H1 (cell line): ENCODE measurements around the gene SERPINB2. TPM values are rescaled to one million over a fixed set of nuclear protein-coding genes. Genes with fewer than 3 reads are reported as not detected.

Experiments
- CTCF ChIA-PET: fragments of 300-600 bp; sonication (Branson Sonifier 250); formaldehyde crosslinking; loops from one replicate; lab custom pipeline; 2021; ENCODE audit not compliant: partially characterized antibody; lab: Charles Lee
- POLR2A ChIA-PET: fragments of 300-600 bp; sonication (Branson Sonifier 250); formaldehyde crosslinking; loops from one replicate; lab custom pipeline; 2021; ENCODE audit warnings: inconsistent platforms; ENCODE audit not compliant: partially characterized antibody; lab: Charles Lee
- DNase-seq, 2 experiments: peaks; one replicate each; pipeline versions ENCODE4 v3.0.0 to v3.0.0-alpha.2; 2010 to 2022; ENCODE audit warnings: low spot score in 2 of 2, low read depth in 1 of 2, mixed read lengths in 1 of 2
- FAIRE-seq: peaks from 2 replicates; lab custom pipeline; 2011; peaks lifted over from hg19 to GRCh38; lab: Jason Lieb, UNC
- H2AFZ ChIP-seq: 2 replicates; pipeline ENCODE4 v1.8.1; 2012; ENCODE audit warnings: low read length, inconsistent platforms
- H2AK5ac ChIP-seq: 2 replicates; pipeline ENCODE4 v1.6.1; 2013; ENCODE audit warnings: low read depth, low read length
- H2BK120ac ChIP-seq: replicated peaks from 2 replicates; pipeline ENCODE3; 2013; ENCODE audit warnings: low read depth, low read length, inconsistent platforms
- H2BK12ac ChIP-seq: 2 replicates; pipeline ENCODE4 v1.6.1; 2013; ENCODE audit warnings: low read depth, low read length
- H2BK15ac ChIP-seq: 2 replicates; pipeline ENCODE4 v1.6.1; 2013; ENCODE audit warnings: low read length
- H2BK20ac ChIP-seq: 2 replicates; pipeline ENCODE4 v1.6.1; 2013; ENCODE audit warnings: low read length
- H2BK5ac ChIP-seq: 2 replicates; pipeline ENCODE4 v1.6.1; 2013; ENCODE audit warnings: low read depth, low read length
- H3K14ac ChIP-seq: 2 replicates; pipeline ENCODE4 v1.6.1; 2013; ENCODE audit warnings: inconsistent platforms; ENCODE audit not compliant: insufficient read length
- H3K18ac ChIP-seq: 2 replicates; pipeline ENCODE4 v1.6.1; 2013; ENCODE audit warnings: low read length; ENCODE audit errors: extremely low read depth
- H3K23ac ChIP-seq: 2 replicates; pipeline ENCODE4 v1.6.1; 2013; ENCODE audit warnings: inconsistent platforms; ENCODE audit not compliant: insufficient read length
- H3K23me2 ChIP-seq: 2 replicates; pipeline ENCODE4 v1.6.1; 2013; ENCODE audit warnings: low read depth, low read length
- H3K27ac ChIP-seq: 2 replicates; pipeline ENCODE4 v1.6.1; 2011; ENCODE audit warnings: low read depth, low read length, inconsistent platforms
- H3K27me3 ChIP-seq, 4 experiments: replicated peaks in 1 of 4; 1 replicate in 1 of 4; 2 replicates in 3 of 4; pipeline versions ENCODE4 v1.6.1 to v1.8.1; 2011 to 2013; ENCODE audit warnings: low read length in 3 of 4, mild to moderate bottlenecking in 3 of 4, inconsistent platforms in 2 of 4, mixed read lengths in 2 of 4, moderate library complexity in 1 of 4; ENCODE audit not compliant: control insufficient read depth in 3 of 4, insufficient read depth in 3 of 4; ENCODE audit errors: extremely low read depth in 1 of 4
- H3K36me3 ChIP-seq, 4 experiments: 2 replicates each; pipeline versions ENCODE4 v1.6.1 to v1.8.1; 2011 to 2013; ENCODE audit warnings: mild to moderate bottlenecking in 4 of 4, low read length in 3 of 4, moderate library complexity in 2 of 4, control low read depth in 1 of 4, inconsistent platforms in 1 of 4; ENCODE audit not compliant: insufficient read depth in 4 of 4, control insufficient read depth in 2 of 4
- H3K4ac ChIP-seq: replicated peaks from 2 replicates; pipeline ENCODE3; 2013; ENCODE audit warnings: low read length, low read depth, mixed read lengths, inconsistent platforms; ENCODE audit not compliant: insufficient read length
- H3K4me1 ChIP-seq, 4 experiments: replicated peaks in 1 of 4; 1 replicate in 1 of 4; 2 replicates in 3 of 4; pipeline versions ENCODE4 v1.6.1 to v1.8.1; 2011 to 2013; ENCODE audit warnings: low read length in 3 of 4, inconsistent platforms in 2 of 4, mixed read lengths in 1 of 4; ENCODE audit not compliant: insufficient read depth in 4 of 4, control insufficient read depth in 3 of 4
- H3K4me2 ChIP-seq, 2 experiments: 2 replicates each; pipeline versions ENCODE4 v1.6.1 to v1.8.1; 2011 to 2013; ENCODE audit warnings: low read depth in 2 of 2, low read length in 2 of 2, control low read depth in 1 of 2, inconsistent platforms in 1 of 2, mild to moderate bottlenecking in 1 of 2; ENCODE audit not compliant: insufficient read depth in 1 of 2
- H3K4me3 ChIP-seq, 4 experiments: fragments of 200-600, 300-600 bp in 1 of 4; sonication (generic), shearing (Covaris generic), sonication (Bioruptor Twin) in 1 of 4; 2 replicates each; pipeline versions ENCODE4 v1.5.1 to v1.8.1; 2011 to 2016; ENCODE audit warnings: low read length in 4 of 4, low read depth in 3 of 4, control low read depth in 2 of 4, inconsistent platforms in 2 of 4, mild to moderate bottlenecking in 2 of 4, mixed read lengths in 1 of 4, moderate library complexity in 1 of 4; ENCODE audit not compliant: insufficient read depth in 2 of 4; ENCODE audit errors: extremely low read depth in 1 of 4
- H3K56ac ChIP-seq: replicated peaks from 2 replicates; pipeline ENCODE3; 2013; ENCODE audit warnings: low read depth, mild to moderate bottlenecking, mixed read lengths, low read length, inconsistent platforms; ENCODE audit not compliant: insufficient read length
- H3K79me1 ChIP-seq: 2 replicates; pipeline ENCODE4 v1.6.1; 2013; ENCODE audit warnings: low read depth, low read length, control low read depth
- H3K79me2 ChIP-seq, 2 experiments: 2 replicates each; pipeline versions ENCODE4 v1.6.1 to v1.8.1; 2012 to 2013; ENCODE audit warnings: low read length in 2 of 2, mild to moderate bottlenecking in 2 of 2, inconsistent platforms in 1 of 2; ENCODE audit not compliant: insufficient read depth in 2 of 2, control insufficient read depth in 1 of 2
- H3K9ac ChIP-seq, 4 experiments: replicated peaks in 1 of 4; 1 replicate in 1 of 4; 2 replicates in 3 of 4; pipeline versions ENCODE4 v1.6.1 to v1.8.1; 2011 to 2013; ENCODE audit warnings: low read depth in 3 of 4, low read length in 3 of 4, control low read depth in 2 of 4, mild to moderate bottlenecking in 2 of 4, moderate library complexity in 2 of 4, inconsistent platforms in 1 of 4; ENCODE audit errors: extremely low read depth in 1 of 4
- H3K9me3 ChIP-seq, 2 experiments: 2 replicates each; pipeline versions ENCODE4 v1.6.1 to v1.8.1; 2012 to 2013; ENCODE audit warnings: mild to moderate bottlenecking in 2 of 2, moderate library complexity in 2 of 2, control low read depth in 1 of 2, inconsistent platforms in 1 of 2, low read depth in 1 of 2, low read length in 1 of 2, mixed read lengths in 1 of 2; ENCODE audit not compliant: insufficient read depth in 2 of 2
- H4K20me1 ChIP-seq, 2 experiments: replicated peaks in 1 of 2; 2 replicates each; pipeline versions ENCODE3 to v1.8.1; 2011 to 2013; ENCODE audit warnings: inconsistent platforms in 2 of 2, low read length in 2 of 2, mild to moderate bottlenecking in 1 of 2; ENCODE audit not compliant: insufficient read depth in 2 of 2, control insufficient read depth in 1 of 2
- H4K5ac ChIP-seq: 2 replicates; pipeline ENCODE4 v1.6.1; 2013; ENCODE audit warnings: low read length, low read depth, mixed read lengths, inconsistent platforms; ENCODE audit not compliant: insufficient read length
- H4K8ac ChIP-seq: 2 replicates; pipeline ENCODE4 v1.8.0; 2013; ENCODE audit warnings: mild to moderate bottlenecking, moderate library complexity, low read length, inconsistent platforms; ENCODE audit not compliant: insufficient read depth; ENCODE audit errors: extremely low read depth
- H4K91ac ChIP-seq: replicated peaks from 2 replicates; pipeline ENCODE3; 2013; ENCODE audit warnings: low read length, mixed read lengths, inconsistent platforms; ENCODE audit not compliant: insufficient read length
- CBX5 ChIP-seq: fragments of 300-800, 300-1000 bp; sonication (generic); IDR thresholded peaks from 2 replicates; pipeline ENCODE4 v1.7.1; 2016; ENCODE audit warnings: antibody characterized with exemption, low read length, low read depth
- CBX8 ChIP-seq: fragments of 300-800, 300-1000 bp; sonication (generic); IDR thresholded peaks from 2 replicates; pipeline ENCODE4 v1.7.1; 2016; ENCODE audit warnings: low read depth, low read length, borderline replicate concordance
- CHD2 ChIP-seq: IDR thresholded peaks from 2 replicates; pipeline ENCODE4 v1.6.1; 2012; ENCODE audit warnings: low read length, improper control_type of control experiment
- GTF2F1 ChIP-seq: IDR thresholded peaks from 2 replicates; pipeline ENCODE4 v1.6.1; 2012; ENCODE audit warnings: low read depth, low read length, improper control_type of control experiment, borderline replicate concordance
- NANOG ChIP-seq: IDR thresholded peaks from 2 replicates; pipeline ENCODE4 v1.6.1; 2011; ENCODE audit warnings: low read length, low read depth, mild to moderate bottlenecking, inconsistent platforms; ENCODE audit not compliant: insufficient read depth, poor library complexity, severe bottlenecking
- RAD21 ChIP-seq, 2 experiments: IDR thresholded peaks in 1 of 2; conservative IDR thresholded peaks in 1 of 2; 2 replicates each; pipeline ENCODE4 v1.6.1; 2011; ENCODE audit warnings: low read depth in 2 of 2, low read length in 2 of 2, improper control_type of control experiment in 1 of 2, inconsistent platforms in 1 of 2, mild to moderate bottlenecking in 1 of 2, moderate library complexity in 1 of 2
- RBBP5 ChIP-seq: IDR thresholded peaks from 2 replicates; pipeline ENCODE4 v1.7.1; 2012; ENCODE audit warnings: low read depth, mild to moderate bottlenecking, inconsistent platforms, low read length, moderate library complexity, borderline replicate concordance
- ZNF274 ChIP-seq: IDR thresholded peaks from 2 replicates; pipeline ENCODE4 v1.7.0; 2012; ENCODE audit warnings: low read length, borderline replicate concordance; ENCODE audit errors: extremely low read depth
- WGBS, 2 experiments: shearing (Covaris generic) in 1 of 2; methylation state at CpG; one replicate each; pipeline versions ENCODE4 v1.1.6 to v1.1.7; 2013 to 2015; ENCODE audit warnings: low lambda C conversion rate in 2 of 2, mixed read lengths in 2 of 2, inconsistent platforms in 1 of 2, low coverage in 1 of 2, missing lambda C conversion rate in 1 of 2; ENCODE audit not compliant: insufficient replicate concordance in 2 of 2, insufficient coverage in 1 of 2, insufficient read length in 1 of 2; ENCODE audit errors: extremely low coverage in 1 of 2, missing lambda C conversion rate in 1 of 2; 5-methylcytosine and 5-hydroxymethylcytosine counted together
- polyA plus RNA-seq, 7 experiments: library from polyadenylated mRNA; depleted of rRNA in 3 of 7; stranded (reverse) in 5 of 7; unstranded in 2 of 7; fragments of >200 nt in 5 of 7; fragments of 200-250 nt in 2 of 7; gene quantifications; 1 replicate in 5 of 7; 2 replicates in 1 of 7; 4 replicates in 1 of 7; pipeline versions ENCODE4 v1.2.1 to v1.2.3, GENCODE V29; 2011 to 2013; ENCODE audit warnings: missing spikeins in 2 of 7, mixed read lengths in 2 of 7
- total RNA-seq: library from RNA; stranded (reverse); fragmentation: NEBNext Ultra II Directional; extraction: Animal tissue kit (Norgen Biotek cat#: 25700); gene quantifications from 2 replicates; pipeline ENCODE4 v1.2.1, GENCODE V29; 2021
- TF ChIP-seq, protein P1 (sequence below), 3 experiments: IDR thresholded peaks; 1 replicate in 2 of 3; 2 replicates in 1 of 3; pipeline versions ENCODE4 v1.5.1 to v1.6.1; 2011; ENCODE audit warnings: low read length in 3 of 3, mild to moderate bottlenecking in 3 of 3, inconsistent platforms in 2 of 3, low read depth in 1 of 3, moderate library complexity in 1 of 3; ENCODE audit not compliant: insufficient read depth in 1 of 3; ENCODE audit errors: control extremely low read depth in 1 of 3

SERPINB2 gene
- total and polyA plus RNA-seq, 2 of the 8 experiments (the other 6 are each of a cell fraction or from before 2014, with no cell fraction given), result not detected

DNA sequence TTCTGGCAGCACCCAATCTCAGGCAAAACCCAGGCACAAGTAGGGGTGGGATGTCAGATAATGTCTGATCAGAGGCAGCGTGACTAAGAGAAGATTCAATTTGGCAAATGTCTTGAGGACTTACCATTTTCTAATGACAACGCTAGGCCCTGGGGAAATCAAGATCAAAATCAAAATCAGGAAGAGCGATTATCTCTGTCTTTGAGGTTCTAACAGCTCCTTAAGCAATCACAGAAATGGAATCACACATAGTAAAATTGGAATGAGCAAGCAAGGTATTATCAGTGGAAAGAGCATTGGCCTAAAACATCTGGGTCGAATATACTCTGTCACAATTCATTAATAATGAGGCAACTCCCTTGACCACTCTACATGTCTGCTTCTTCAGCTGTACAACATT, 8.6 kb upstream of the SERPINB2 start:
- no peak overlapping the region for H4K91ac ChIP-seq
- no peaks in the 10 kb centered on the region for H3K4me1 ChIP-seq
- no peak overlapping the region for H2AK5ac ChIP-seq
- no peak overlapping the region for H4K5ac ChIP-seq
- no peak overlapping the region for H2BK15ac ChIP-seq
- H2BK20ac ChIP-seq, result no peak overlapping the region
- no peaks in the 10 kb centered on the region for H3K36me3 ChIP-seq
- no peak overlapping the region for H3K4me3 ChIP-seq
- DNase-seq (no peak), FAIRE-seq (no peak)
- no peaks in the 10 kb centered on the region for H3K79me2 ChIP-seq
- no peak overlapping the region for H3K56ac ChIP-seq
- ChIA-PET CTCF (interaction anchor here (0.6 to 1.7 kb wide), 3 partner anchors 12 to 133 kb away, joined by 3 to 5 read pairs (median 4); no protein-coding TSS in a partner anchor), POLR2A (no interaction called here)
- no peak overlapping the region for H4K8ac ChIP-seq
- no peak overlapping the region for H3K4ac ChIP-seq
- no peaks in the 10 kb centered on the region for H3K27me3 ChIP-seq
- no peak overlapping the region for H3K14ac ChIP-seq
- no peak overlapping the region for H3K9ac ChIP-seq
- H4K20me1 ChIP-seq, result no peaks in the 10 kb centered on the region
- H2BK5ac ChIP-seq, result no peak overlapping the region
- TF ChIP-seq CBX8 (no peak), CHD2 (no peak), NANOG (no peak), GTF2F1 (no peak), ZNF274 (no peak), CBX5 (no peak), RBBP5 (no peak), RAD21 (IDR thresholded peaks at IDR 0.05 in 1 of 2, conservative IDR thresholded peaks at IDR 0.05 in 1 of 2; ENCODE audit: low read depth in 2 of 2, low read length in 2 of 2) (no peak)
- TF ChIP-seq, protein P1, sequence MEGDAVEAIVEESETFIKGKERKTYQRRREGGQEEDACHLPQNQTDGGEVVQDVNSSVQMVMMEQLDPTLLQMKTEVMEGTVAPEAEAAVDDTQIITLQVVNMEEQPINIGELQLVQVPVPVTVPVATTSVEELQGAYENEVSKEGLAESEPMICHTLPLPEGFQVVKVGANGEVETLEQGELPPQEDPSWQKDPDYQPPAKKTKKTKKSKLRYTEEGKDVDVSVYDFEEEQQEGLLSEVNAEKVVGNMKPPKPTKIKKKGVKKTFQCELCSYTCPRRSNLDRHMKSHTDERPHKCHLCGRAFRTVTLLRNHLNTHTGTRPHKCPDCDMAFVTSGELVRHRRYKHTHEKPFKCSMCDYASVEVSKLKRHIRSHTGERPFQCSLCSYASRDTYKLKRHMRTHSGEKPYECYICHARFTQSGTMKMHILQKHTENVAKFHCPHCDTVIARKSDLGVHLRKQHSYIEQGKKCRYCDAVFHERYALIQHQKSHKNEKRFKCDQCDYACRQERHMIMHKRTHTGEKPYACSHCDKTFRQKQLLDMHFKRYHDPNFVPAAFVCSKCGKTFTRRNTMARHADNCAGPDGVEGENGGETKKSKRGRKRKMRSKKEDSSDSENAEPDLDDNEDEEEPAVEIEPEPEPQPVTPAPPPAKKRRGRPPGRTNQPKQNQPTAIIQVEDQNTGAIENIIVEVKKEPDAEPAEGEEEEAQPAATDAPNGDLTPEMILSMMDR (IDR thresholded peaks at IDR 0.05; ENCODE audit: control extremely low read depth in 1 of 3, insufficient read depth in 1 of 3, low read depth in 1 of 3, low read length in 3 of 3), result no peak
- H3K27ac ChIP-seq, result no peak overlapping the region
- no peak overlapping the region for H3K18ac ChIP-seq
- no peak overlapping the region for H3K4me2 ChIP-seq
- H3K23me2 ChIP-seq, result no peaks in the 10 kb centered on the region
- WGBS, 2 experiments, result 92% methylated on average over 4 of the region's 4 CpGs; no CpG with 5 or more reads in 1 of the 2 experiments
- H2BK120ac ChIP-seq, result no peak overlapping the region
- H3K23ac ChIP-seq, result no peak overlapping the region
- H3K9me3 ChIP-seq, result no peaks in the 10 kb centered on the region
- no peak overlapping the region for H2BK12ac ChIP-seq
- H2AFZ ChIP-seq, result no peak overlapping the region
- no peaks in the 10 kb centered on the region for H3K79me1 ChIP-seq
